HG03280 (cell line): ENCODE measurements around the gene JOSD2.

Experiments used
- ATAC-seq: cut with Tn5 transposase; IDR thresholded peaks from one replicate; pipeline ENCODE4 v1.9.1; 2021; ENCODE audit warnings: mild to moderate bottlenecking, moderate library complexity; ENCODE audit not compliant: unreplicated experiment

Gene JOSD2

DNA sequence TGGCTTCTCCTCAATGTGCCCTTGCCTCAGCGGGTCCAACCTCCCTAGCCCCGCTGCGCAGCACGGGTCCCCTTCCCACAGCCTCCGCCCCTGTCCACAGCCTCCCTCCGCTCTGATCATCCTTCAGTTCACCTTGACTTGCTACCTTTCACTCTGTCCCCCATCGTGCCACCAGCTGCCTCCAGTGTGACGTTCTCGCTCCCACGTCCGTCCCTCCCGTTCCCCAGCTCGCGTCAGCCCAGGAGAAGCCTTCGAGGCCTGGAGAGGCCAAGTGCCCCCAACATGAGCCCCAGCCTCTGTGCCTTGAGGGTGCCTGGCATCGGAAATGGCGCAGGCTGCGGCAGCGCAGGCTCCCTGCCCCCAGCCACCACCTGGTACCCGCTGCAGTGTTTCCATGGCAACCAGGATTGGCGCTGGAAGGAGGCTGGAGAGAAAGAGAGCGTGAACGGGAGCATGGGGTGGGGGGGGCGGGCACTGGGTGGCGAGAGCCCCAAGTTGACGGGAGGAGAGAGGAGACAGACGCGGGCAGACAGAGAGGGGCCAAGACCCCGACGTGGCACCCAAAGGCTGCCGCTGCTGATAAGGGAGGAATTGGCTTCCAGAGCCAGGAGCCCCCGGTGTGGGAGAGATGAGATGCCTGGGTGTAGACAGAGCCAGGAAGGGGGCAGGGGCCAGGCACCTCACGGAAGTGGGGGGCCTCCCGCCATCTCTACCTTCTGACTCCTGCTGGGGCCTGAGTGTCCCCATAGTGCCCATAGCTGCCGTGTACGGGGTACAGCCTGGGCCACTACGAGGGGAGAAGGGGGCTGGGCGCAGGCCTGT is 3.6 kb upstream of the JOSD2 start:
- no peak for ATAC-seq

DNA sequence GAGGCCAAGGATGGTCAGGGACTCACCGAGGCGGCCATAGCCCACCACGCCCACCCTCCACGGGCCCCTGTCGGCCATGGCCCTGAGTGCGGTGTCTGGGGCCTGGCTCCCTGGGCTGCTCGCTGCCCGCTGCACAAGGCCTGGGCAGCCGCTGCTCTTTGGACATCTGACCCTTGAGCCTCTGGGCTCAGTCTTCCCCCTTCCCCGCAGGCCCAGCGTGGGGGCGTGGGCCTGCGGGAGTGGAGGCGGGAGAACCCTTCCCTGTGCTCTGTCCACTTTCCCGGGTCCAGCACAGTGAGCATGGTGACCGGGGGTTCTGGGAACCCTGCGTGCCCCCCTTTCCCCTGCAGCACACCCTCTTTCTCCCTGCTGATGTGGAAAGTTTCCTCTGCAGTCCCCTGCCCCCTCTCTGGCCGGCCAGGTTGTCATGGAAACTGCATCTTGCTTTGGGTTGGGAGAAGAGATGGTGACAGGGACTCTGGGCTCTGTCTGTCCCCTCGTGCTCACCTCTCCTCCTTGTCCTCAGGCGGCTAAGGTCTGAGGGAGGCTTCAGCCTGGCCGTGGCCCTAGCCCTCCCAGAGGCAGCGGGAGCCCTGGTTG is 2.9 kb upstream of the JOSD2 start, which contains the start of gene ASPDH:
Gene ASPDH (minus strand): TSS at position 168 of the 600 bp plus-strand sequence. CDS start 90 bp downstream, at position 78.
- no peak for ATAC-seq

DNA sequence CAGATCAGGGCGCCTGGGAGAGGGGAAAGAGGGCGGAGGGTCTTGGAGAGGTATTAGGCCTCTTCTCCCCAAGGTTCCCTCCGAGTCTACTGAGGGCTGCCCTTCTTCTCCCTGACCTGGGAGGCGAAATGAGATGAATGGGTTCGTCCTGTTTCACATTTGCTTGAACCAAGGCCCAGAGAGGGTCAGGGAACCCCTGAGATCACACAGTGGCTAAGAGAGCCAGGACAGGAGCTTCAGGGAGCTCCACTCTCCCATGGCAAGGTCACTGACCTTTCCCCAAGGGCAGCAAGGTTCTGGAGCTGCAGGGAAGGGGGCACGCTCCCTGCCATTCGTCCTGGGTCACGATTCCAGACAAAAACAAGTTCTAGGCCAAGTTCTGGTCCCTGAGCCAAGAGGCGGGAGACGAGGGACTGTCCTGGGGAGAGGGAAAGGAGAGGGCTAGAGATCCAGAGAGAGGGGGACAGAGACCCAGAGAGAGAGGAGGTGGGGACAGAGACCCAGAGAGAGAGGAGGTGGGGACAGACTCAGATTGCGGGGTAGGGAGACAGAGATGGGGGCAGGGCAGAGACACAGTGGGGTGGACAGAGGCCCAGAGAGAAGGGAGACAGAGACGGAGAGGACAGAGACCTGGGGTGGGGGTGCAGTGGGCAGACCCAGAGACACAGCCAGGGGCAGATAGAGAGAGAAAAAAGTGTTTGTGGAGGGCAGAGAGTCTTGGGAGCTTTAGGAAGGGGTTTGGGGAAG is 2.2 kb upstream of the JOSD2 start:
- ATAC-seq, result no peak

DNA sequence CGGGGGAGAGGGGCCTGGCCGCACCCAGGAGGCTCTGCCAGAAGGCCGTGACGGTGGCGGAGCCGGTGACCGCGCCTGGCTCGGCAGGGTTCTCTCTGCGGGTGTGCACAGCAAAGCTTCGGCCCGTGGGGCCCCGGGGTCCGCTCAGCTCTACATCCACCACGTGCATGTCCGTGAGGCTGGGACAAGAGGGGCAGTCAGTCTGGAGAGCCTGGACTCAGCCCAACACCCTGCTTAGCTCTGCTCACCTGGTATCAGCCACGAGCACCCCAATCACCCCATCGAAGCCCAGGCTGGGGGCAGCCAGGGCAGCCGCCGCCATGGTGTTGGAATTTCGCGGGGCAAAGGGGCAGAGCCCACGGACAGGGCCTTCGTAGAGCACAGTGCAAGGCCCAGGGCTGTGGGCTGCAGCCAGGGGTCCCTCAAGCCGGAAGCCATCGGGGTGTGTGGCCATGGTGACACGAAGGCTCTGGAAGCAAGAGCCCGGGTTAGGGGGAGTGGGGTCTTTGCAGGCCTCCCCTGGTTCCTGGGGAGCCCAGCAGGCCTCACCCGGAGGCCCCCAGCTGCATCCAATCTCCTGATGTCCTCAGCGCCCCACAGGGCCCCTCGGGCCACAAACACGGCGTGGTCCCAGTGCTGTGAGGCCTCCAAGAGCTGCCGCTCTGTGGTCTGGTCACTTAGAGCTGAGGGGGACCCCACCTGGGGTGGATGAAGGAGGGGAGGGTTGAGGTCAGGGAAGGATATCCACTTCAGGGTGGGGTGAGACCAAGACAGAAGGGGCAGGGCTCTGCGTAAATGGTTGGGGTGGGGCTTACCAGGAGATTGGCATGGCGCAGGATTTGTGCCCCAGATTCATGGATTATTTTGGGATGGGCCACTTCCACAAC is 1.4 kb upstream of the JOSD2 start:
- no peak for ATAC-seq

DNA sequence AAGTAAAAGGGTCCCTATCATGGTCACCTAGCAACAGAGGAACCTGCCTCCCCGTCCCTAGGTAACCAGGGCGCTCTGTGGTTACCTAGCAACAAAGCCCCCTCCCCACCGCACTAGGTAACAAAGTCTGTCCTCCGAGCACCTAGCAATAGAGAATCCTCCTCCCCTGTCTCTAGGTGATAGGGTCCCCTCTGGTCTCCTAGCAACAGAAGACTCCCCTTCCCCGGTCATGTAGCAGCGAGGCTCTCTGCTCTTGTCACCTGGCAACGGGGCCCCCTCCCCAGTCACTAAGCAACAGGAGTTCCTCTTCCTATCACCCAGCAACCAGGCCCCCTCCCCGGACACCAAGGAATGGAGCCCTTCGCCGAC is 307 bp downstream of the JOSD2 start:
- no peak for ATAC-seq

DNA sequence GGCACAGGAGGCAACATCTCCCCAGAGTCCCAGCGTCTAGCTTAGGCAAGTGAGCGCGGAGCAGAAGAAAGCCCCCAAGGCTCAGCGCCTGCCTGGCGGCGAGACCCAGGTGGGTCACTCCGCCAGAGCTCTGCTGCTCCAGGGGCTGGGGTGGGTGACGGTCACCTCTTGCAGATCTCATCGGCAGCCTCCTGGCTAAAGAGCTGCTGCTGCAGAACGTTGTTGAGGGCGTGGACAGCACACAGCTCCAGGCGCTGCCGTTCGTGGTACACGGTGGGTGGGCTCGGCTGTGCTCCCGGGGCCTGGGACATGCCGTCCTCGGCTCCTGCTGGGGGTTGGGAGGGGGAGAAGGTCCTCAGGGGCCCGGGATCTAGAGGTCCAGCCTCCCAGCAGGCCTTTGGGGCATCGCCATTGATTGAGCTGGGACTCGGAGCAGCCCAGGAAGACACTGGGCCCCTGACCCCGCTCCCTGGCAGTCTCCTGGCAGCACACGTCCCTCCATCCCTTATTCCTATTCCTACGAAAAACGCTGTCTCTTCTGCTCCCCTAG is 795 bp downstream of the JOSD2 start:
- ATAC-seq, result no peak

DNA sequence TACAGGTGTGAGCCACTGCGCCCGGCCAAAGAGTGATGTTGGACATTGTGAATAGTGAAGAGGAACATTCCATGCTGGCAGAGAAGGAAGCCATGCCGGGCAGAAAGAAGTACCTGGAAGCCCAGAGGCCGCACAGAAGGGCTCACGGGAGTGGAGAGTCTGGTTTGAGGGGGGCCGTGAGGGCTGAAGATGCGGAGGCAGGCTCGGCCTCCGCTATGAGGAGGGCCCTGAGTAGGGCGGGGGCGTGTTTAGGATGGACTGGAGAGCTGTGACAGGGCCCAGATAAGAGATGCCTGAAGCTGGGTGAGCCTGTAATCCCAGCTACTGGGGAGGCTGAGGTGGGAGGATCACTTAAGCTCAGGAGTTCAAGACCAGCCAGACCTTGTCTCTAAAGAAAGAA is 1.6 kb downstream of the JOSD2 start:
- ATAC-seq, result no peak

DNA sequence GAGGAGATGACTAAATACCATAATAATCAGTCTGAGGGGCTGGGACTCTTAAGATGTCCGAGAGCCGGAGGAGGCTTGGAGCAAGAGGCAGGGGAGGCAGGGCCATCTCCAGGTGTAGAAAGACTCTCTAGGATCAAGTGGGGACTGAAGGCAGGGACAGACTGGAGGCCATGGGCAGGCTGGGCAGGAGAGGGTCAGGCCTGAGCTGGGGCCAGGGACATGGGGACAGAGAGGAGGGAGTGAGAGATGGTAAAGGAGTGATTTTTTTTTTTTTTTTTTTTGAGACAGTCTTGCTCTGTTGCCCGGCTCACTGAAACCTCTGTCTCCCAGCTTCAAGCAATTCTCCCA is 2.2 kb downstream of the JOSD2 start:
- no peak for ATAC-seq

DNA sequence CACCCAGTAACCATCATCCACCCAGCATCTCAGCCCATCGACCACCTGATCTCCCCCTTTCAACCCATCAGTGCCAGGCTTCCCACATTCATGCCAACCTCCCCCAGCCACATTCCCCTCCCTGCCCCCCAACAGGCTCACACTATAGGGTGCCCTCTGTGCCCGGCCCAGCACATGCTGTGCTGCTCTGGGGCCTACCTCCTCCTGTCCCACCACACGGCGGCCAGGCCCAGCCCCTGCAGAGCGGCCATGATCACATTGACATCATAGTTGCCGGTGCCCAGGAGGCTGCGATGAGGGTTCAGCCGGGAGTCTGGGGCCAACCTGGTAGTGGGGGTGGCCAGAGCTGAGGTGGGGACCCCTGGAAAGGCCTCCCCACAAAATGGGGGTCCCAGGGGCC is 3.6 kb downstream of the JOSD2 start:
- ATAC-seq, result no peak

DNA sequence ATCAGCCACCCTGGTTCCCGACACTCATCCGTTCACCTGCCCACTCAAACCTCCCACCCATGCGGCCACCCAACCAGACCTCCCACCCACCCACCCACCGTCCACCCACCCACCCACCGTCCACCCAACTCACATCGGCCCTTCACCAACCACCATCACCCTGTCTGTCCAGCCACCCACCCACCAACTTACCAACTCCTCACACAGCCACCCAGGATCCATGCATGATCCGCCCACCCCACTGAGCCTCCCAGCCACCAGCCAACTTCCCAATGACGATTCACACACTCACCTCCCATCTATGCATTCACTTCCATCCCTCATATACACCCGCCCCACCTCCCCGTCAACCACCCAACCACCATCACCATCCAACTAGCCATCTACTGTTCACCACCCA is 4.3 kb downstream of the JOSD2 start:
- no peak for ATAC-seq

DNA sequence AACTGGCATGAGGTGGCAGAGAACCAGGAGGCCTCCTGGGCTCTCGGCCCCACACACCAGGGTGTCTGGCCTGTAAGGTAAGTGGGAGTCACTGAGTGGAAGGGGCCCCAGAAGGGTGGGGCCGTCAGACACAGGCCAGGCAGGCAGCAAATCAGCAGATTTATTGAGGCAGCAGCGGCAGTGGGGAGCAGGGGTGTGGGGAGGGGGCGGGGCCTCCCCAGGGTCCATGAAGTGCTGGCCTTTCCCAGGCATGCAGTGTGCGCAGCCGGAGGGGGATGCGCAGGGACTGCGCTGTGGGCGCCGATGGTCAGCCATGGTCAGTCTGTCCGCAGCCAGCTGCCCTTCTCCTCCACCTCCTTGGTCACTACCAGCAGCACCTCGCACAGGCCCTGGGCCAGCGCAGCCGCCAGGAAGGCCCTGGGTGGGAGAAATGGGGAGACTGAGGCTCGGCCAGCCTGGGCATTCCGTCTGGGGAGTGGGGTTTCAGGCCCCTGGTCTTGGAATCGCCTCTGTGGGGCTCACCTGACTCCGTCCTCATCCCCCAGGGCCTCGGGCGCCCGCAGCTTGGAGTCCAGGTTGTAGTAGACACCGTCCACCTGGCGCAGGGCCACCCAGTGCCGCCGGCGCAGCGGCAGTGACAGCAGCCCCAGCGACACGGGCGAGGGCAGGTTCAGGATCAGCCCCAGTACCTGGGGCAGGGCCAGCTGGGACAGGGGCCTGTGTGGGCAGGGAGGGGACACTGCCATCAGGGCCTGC is 5.0 kb downstream of the JOSD2 start:
- ATAC-seq, result no peak

DNA sequence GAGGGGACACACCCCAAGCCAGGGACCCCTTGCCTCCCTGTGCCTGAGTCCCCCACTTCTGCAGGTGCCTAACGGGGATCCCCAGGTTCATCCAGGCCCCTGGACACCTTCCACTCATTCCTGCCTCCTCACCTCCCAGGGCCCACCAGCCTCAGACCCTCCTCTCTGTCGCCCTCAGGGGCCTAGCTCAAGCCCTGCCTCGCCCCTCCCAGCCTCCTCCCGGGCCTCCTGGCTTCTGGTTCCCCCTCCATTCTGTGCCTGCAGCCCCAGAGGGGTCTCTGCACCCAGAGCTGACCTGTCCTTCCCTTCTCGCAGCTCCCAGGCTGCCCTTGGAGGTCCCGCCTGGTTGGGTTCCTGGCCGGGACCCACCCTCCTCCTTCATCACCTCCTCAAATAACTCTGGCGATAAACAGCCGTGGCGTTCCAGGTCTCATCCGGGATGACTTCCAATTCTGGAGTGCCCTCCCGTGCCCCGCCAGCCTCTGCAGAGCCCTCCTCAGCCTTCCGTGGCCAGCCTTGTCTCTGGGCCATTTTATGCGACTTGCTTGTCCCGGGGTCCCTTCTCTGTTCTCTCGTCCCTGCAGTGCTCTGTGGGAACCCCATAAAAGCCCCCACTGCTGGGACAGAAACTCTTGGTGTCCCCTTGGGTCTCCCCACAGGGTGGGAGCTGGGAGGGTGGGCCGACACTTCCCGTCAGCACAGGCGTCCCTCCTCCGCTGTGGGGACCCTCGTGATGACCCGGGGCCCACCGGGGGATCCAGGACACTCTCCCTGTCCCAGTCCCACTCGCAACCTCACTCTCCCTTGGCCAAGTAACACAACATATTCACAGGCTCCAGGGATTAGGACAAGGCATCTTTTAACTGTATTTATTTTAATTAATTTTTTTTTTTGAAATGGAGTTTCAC is 9.2 kb downstream of the JOSD2 start:
- ATAC-seq, result no peak

DNA sequence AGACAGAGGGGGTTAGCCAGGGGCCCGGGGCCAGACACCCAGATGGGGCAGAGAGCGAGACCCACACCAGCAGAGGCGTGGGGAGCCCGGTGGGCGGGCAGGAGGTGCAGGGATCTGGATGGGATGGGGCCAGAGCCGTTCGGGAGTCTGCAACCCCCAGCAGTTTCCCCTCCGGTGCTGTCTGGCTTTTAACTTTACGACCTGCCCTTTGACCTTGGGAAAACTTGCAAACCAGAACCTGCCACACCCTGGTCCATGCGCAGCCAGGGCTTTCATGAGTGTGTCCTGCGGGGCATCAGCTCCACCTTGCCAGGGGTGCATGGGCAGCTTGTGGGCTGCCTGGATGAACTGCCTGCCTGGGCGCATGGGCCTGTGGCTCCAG is 9.8 kb downstream of the JOSD2 start:
- no peak for ATAC-seq

DNA sequence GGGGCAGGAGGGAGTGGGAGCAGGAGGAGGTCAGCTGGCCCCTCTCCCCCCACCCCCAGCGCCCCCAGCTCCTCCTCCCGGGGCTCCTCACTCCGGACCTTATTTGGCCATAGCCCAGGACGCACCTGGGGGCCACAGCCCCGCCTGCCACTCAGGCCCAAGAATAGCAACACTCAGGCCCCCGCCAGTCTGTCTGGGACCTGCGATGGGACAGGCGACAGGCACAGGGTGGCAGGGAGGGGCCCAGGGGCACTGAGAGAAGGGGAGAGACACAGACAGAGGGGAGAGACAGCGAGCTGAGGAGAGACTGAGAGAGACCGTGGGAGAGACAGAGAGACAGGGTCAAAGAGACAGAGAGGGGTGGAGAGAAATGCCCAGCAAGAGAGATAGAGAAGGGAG is 10.2 kb downstream of the JOSD2 start:
- no peak for ATAC-seq

DNA sequence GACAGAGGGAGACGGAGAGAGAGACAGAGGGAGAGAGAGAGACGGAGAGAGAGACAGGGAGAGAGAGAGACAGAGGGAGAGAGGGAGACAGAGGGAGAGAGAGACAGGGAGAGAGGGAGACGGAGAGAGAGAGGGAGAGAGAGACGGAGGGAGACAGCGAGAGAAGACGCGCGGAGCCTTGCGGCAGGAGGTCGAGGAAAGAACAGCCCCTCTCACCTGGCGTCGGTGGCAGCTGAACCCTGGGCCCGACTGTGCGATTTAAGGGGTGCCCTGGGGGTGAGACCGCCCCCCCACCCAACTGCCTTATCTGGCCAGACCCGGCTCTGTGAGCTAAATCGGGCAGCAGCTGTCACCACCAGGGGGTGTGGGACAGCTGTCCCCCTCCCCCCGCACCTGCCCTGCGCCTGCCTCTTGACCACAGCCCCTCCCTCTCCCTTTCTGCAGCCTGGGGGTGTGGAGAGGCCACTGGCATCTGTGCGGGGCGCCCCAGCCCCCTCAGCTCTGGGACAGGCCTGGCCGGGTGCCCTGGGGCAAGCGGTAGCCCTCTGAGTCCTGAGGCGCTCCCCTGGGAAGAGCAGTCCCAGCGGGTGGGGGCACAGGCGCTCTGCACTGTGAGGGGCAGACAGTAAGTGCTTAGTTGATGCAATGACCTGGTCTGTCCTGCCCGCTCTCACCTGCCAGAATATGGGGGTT is 10.8 kb downstream of the JOSD2 start:
- no peak for ATAC-seq

DNA sequence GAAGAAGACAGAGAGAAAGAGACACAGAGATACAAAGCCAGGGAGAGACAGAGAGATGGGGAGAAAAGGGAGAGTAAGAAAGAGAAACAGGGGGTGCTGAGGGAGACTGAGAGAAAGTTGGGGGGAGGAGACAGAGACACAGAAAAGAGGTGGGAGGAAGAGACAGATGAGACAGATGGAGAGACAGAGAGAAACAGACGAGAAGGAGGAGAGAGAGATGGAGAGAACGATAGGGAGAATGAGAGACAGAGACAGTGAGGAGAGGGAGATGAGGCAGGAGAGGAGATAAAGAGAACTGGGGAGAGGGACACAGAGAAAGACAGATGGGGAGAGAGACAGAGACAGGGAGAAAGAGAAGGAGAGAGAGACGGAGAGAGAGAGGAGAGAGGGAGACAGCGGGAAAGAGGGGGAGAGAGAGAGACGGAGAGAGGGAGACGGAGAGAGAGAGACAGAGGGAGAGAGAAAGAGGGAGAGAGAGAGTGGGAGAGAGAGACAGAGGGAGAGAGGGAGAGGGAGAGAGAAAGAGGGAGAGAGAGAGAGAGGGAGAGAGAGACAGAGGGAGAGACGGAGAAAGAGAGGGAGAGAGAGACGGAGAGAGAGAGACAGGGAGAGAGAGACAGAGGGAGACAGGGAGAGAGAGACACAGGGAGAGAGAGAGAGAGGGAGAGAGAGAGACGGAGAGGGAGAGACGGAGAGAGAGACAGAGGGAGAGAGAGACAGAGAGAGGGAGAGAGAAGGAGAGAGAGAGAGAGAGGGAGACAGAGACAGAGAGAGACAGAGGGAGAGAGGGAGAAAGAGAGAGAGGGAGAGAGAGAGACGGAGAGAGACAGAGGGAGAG is 12.6 kb downstream of the JOSD2 start:
- no peak for ATAC-seq

DNA sequence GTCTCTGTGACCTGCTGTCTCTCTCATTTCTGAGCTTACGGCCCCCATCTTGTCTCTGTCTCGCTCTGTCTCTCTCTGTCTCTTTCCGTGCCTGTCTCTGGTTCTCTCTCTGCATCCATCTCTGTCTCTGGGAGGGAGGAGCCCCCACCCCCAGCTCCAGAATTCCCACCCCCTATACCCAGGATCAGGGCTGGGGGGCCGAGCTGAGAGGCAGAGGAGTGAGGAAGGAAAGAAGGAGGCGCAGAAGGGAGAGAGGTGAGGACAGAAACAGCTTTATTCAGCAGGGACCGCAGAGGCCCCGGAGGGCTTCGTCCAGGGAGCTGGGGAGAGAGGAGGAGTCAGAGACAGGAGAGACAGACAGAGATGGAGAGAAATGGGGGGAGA is 14.0 kb downstream of the JOSD2 start:
- no peak for ATAC-seq
